GM12878 (cell line): ENCODE data around the gene EEF2K.

Experiments
- E4F1 ChIP-seq: fragments of 450-650 bp; IDR thresholded peaks from 2 replicates; pipeline ENCODE4 v1.6.1; 2018; ENCODE audit warnings: borderline replicate concordance, mild to moderate bottlenecking; ENCODE audit not compliant: partially characterized antibody
- NFIC ChIP-seq: IDR thresholded peaks from 2 replicates; pipeline ENCODE4 v1.6.1; 2012; ENCODE audit warnings: low read depth, mild to moderate bottlenecking, inconsistent platforms, low read length, moderate library complexity
- POLR2A ChIP-seq: IDR thresholded peaks from 2 replicates; pipeline ENCODE4 v1.6.1; 2011; ENCODE audit warnings: low read depth, mild to moderate bottlenecking, low read length
- REST ChIP-seq: IDR thresholded peaks from 2 replicates; pipeline ENCODE4 v1.6.1; 2012; ENCODE audit warnings: mild to moderate bottlenecking, low read depth, low read length
- USF2 ChIP-seq: IDR thresholded peaks from 2 replicates; pipeline ENCODE4 v1.6.1; 2011; ENCODE audit warnings: low read depth, low read length, improper control_type of control experiment, borderline replicate concordance

- TF ChIP-seq NFIC = no peak
- TF ChIP-seq E4F1 = no peak
- no peak for TF ChIP-seq POLR2A
- no peak for TF ChIP-seq USF2
- no peak for TF ChIP-seq REST
Observed at GRCh38 chr16:22174642-22175041, 31.4 kb upstream of the EEF2K start.
